Fibroblast of pulmonary artery (primary cell): Measurements from ENCODE around the gene SH3GL3.

ENCODE experiments used
- DNase-seq: peaks from one replicate; pipeline ENCODE4 v3.0.0-alpha.2; 2010; ENCODE audit warnings: low read depth
- H3K4me3 ChIP-seq: replicated peaks from 2 replicates; pipeline ENCODE4 v1.5.1; 2011; ENCODE audit warnings: low read depth, mild to moderate bottlenecking, control low read depth, low read length, moderate library complexity
- CTCF ChIP-seq: IDR thresholded peaks from 2 replicates; pipeline ENCODE4 v1.5.1; 2011; ENCODE audit warnings: mild to moderate bottlenecking, control low read depth, low read length, inconsistent platforms; ENCODE audit errors: missing control alignments

SH3GL3 gene, protein sequence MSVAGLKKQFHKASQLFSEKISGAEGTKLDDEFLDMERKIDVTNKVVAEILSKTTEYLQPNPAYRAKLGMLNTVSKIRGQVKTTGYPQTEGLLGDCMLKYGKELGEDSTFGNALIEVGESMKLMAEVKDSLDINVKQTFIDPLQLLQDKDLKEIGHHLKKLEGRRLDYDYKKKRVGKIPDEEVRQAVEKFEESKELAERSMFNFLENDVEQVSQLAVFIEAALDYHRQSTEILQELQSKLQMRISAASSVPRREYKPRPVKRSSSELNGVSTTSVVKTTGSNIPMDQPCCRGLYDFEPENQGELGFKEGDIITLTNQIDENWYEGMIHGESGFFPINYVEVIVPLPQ

GRCh38 chr15:83446904-83447709, at the start of gene SH3GL3:
Gene SH3GL3, plus strand, starts transcription at chr15:83447341. Its CDS starts 193 bp downstream, at chr15:83447534.
- DNase-seq = peak; percentile 74
- peak within 1 kb of the TSS; percentile 54 for H3K4me3 ChIP-seq
- peak; percentile 54 for TF ChIP-seq CTCF

DNA sequence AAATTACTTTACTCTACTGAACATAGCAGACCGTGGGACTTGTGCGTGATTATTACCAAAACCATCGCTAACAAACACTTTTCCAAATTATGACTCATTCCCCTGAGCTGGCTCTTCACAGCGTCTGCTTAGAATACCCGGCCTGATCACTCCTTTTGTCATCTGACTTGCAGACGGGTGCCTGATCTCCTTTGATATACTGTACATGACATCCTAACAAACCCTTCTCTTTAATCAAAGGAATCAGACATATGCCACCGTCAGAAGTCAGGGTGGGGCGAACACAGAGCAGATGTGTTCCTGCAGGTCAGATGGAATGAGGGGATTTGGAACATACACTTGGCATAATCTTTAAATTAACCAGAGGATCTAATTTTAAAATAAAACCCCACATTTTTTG, 48.5 kb upstream of the SH3GL3 start:
- DNase-seq = peak; percentile 29
- TF ChIP-seq CTCF = no peak
- H3K4me3 ChIP-seq = no peak overlapping the region

GRCh38 chr15:83404121-83404520, 43.0 kb upstream of the SH3GL3 start:
- TF ChIP-seq CTCF = no peak
- no peak for DNase-seq
- no peak overlapping the region for H3K4me3 ChIP-seq

DNA sequence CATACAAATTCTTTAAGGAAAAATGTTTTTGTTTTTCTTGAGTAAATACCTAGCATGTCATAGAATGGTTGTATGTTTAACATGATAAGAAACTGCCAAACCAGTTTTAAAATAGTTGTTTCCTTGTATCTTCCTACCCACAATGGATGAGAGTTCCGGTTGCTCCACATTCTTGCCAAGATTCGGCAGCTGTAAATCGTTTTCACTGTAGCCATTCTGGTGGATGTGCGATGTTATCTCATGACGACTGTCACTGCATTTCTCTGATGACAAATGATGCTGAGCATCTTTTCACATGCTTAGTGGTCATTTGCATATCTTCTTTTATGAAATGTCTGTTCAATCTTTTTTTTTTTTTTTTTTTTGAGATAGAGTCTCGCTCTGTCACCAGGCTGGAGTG, 36.6 kb upstream of the SH3GL3 start:
- DNase-seq = no peak
- no peak for TF ChIP-seq CTCF

GRCh38 chr15:83413054-83413719, 34.0 kb upstream of the SH3GL3 start:
- no peak for TF ChIP-seq CTCF
- DNase-seq = no peak
- H3K4me3 ChIP-seq = no peak overlapping the region

More for the DNA sequence above, 36.6 kb upstream of the SH3GL3 start:
- H3K4me3 ChIP-seq = no peak overlapping the region

DNA sequence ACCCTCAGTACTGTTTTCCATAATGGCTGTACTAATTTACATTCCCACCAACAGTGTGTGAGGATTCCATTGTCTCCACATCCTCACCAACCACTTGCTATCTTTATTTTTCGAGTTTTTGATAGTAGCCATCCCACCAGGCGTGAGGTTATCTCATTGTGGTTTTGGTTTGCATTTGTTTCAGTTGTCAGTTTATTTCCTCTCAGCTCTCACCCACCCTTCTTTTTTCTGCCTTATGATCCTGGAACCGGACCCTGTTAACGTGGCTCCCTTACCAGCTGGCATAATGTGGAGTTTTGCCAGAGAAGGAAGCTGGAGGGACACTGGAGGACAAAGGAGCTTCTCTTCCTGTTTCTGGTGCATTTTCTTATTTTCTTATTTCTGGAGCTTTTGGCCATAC, 25.1 kb upstream of the SH3GL3 start:
- TF ChIP-seq CTCF = no peak
- no peak overlapping the region for H3K4me3 ChIP-seq
- DNase-seq = no peak
